Cardiac fibroblast (primary cell): Measurements from ENCODE around the gene DAZAP1.

ENCODE experiments used
- DNase-seq, 2 donors: peaks; one replicate each; pipeline versions ENCODE4 v3.0.0 to v3.0.0-alpha.2; 2010; ENCODE audit warnings: low read depth in 2 of 2
- H3K4me3 ChIP-seq, 2 donors: replicated peaks in 1 of 2; 1 replicate in 1 of 2; 2 replicates in 1 of 2; pipeline ENCODE4 v1.5.1; 2011; ENCODE audit warnings: low read depth in 2 of 2, low read length in 2 of 2, mild to moderate bottlenecking in 2 of 2, moderate library complexity in 1 of 2
- TF ChIP-seq, protein P1 (sequence below): IDR thresholded peaks from one replicate; pipeline ENCODE4 v1.5.1; 2011; ENCODE audit warnings: low read depth, mild to moderate bottlenecking, low read length, inconsistent platforms

Gene DAZAP1

DNA sequence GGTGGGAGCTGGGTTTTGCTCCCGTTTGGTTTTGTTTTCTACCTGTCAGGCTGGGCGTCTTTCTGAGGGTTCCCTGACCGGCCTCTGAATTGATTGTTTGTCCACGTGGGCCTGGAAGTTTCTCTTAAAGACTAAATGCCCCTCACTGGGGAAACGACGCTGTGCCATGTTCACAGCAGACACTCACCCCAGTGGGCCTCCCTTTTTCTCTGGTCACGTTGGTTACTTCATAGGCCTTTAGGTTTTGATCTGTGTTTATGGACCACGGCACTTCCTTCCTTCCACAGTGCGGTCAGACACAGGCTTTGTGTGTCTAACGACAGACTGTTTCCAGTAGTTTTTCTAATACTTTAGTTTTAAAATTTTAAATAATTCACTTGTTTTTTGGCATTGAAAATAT is 43.8 kb upstream of the DAZAP1 start:
- TF ChIP-seq, protein P1, sequence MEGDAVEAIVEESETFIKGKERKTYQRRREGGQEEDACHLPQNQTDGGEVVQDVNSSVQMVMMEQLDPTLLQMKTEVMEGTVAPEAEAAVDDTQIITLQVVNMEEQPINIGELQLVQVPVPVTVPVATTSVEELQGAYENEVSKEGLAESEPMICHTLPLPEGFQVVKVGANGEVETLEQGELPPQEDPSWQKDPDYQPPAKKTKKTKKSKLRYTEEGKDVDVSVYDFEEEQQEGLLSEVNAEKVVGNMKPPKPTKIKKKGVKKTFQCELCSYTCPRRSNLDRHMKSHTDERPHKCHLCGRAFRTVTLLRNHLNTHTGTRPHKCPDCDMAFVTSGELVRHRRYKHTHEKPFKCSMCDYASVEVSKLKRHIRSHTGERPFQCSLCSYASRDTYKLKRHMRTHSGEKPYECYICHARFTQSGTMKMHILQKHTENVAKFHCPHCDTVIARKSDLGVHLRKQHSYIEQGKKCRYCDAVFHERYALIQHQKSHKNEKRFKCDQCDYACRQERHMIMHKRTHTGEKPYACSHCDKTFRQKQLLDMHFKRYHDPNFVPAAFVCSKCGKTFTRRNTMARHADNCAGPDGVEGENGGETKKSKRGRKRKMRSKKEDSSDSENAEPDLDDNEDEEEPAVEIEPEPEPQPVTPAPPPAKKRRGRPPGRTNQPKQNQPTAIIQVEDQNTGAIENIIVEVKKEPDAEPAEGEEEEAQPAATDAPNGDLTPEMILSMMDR: no peak
- H3K4me3 ChIP-seq: no peak overlapping the region
- DNase-seq: no peak

- TF ChIP-seq, protein P1: peak; percentile 34
- peak in 1 of 2 donors; percentile 31 for DNase-seq
- no peak overlapping the region for H3K4me3 ChIP-seq
Observed at GRCh38 chr19:1364070-1364704, 43.2 kb upstream of the DAZAP1 start.

- TF ChIP-seq, protein P1: no peak
- no peak overlapping the region for H3K4me3 ChIP-seq
- DNase-seq: no peak
Observed at GRCh38 chr19:1365319-1366269, 41.8 kb upstream of the DAZAP1 start.

DNA sequence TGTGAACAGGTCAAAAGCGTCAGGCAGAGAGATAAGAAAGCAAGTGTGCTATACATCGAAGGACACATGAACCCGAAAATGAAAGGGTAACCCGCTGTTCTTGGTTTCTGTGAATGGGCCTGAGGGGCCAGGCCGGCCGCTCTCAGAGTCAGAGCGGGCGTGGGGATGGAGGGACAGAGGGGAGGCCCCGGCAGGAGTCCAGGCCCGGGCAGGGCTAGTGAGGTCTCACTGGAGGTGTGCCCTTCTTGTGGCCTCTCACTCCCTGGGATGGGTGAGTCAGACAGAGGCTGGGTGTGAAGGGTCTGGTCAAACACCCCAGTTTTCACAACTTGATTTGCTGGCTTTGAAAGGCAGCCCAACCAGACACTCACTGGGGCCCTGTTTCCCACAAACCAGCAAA is 41.1 kb upstream of the DAZAP1 start:
- H3K4me3 ChIP-seq: no peak overlapping the region
- TF ChIP-seq, protein P1: no peak
- DNase-seq: no peak

GRCh38 chr19:1366899-1367870 is 40.2 kb upstream of the DAZAP1 start:
- no peak overlapping the region for H3K4me3 ChIP-seq
- DNase-seq: no peak
- TF ChIP-seq, protein P1: no peak

DNA sequence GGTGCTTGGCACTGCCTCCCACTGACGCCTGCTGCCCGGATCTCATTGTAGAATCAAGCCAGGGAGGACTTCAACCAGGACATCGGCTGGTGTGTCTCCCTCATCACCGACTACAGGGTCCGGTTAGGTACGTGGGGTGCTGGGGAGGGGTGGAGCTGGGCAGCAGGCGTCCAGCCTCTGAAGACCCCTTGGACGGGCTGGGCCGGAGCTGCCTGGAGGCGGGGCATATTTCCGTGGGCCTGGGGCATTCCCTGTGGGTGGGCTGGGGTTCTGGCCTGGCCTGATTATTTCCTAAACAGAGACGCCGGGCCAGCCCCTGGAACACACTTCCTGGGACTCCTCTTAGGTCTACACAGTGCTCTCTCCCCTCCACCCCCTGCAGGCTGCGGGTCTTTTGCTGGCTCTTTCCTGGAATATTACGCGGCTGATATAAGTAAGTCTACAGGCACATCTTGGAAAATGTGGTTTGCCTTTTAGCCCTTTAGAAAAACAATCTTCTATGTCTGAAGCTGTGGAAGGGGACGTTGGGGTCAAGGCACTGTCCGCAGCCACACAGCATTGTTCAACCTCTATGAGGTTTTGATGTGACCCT is 38.1 kb upstream of the DAZAP1 start:
- H3K4me3 ChIP-seq: no peak overlapping the region
- no peak for DNase-seq

More for the DNA sequence above, 38.1 kb upstream of the DAZAP1 start:
- TF ChIP-seq, protein P1: no peak
